ENCODE measurements around the gene ARHGAP22.

The ARHGAP22 gene

GRCh38 chr10:48607356-48608278 is 2.7 kb upstream of the ARHGAP22 start:
- DNase-seq (ENCODE audit: low read depth in 2 of 2) = no peak

- DNase-seq (ENCODE audit: low read depth in 2 of 2) = peak; percentile 34 to 38
These were observed 1.9 kb upstream of the ARHGAP22 start for GRCh38 chr10:48606530-48607355.

GRCh38 chr10:48605786-48606529 is 1.1 kb upstream of the ARHGAP22 start:
- no peak for DNase-seq (ENCODE audit: low read depth in 2 of 2)

- no peak for DNase-seq (ENCODE audit: low read depth in 2 of 2)
These were observed 558 bp downstream of the ARHGAP22 start for GRCh38 chr10:48604039-48604990.

GRCh38 chr10:48603421-48604038 is 1.3 kb downstream of the ARHGAP22 start:
- DNase-seq (ENCODE audit: low read depth in 2 of 2) = no peak

- no peak for DNase-seq (ENCODE audit: low read depth in 2 of 2)
These were observed 2.3 kb downstream of the ARHGAP22 start for GRCh38 chr10:48602401-48603135.

GRCh38 chr10:48601789-48602188 is 3.1 kb downstream of the ARHGAP22 start:
- DNase-seq (ENCODE audit: low read depth in 2 of 2) = no peak

- DNase-seq (ENCODE audit: low read depth in 2 of 2) = no peak
These were observed 4.0 kb downstream of the ARHGAP22 start for GRCh38 chr10:48600645-48601505.

- DNase-seq (ENCODE audit: low read depth in 2 of 2) = no peak
These were observed 5.1 kb downstream of the ARHGAP22 start for GRCh38 chr10:48599830-48600134.

GRCh38 chr10:48598936-48599829 is 5.7 kb downstream of the ARHGAP22 start:
- no peak for DNase-seq (ENCODE audit: low read depth in 2 of 2)

GRCh38 chr10:48598243-48598935 is 6.5 kb downstream of the ARHGAP22 start:
- no peak for DNase-seq (ENCODE audit: low read depth in 2 of 2)

GRCh38 chr10:48595539-48595932 is 9.3 kb downstream of the ARHGAP22 start:
- no peak for DNase-seq (ENCODE audit: low read depth in 2 of 2)

GRCh38 chr10:48594803-48595538 is 9.9 kb downstream of the ARHGAP22 start:
- DNase-seq (ENCODE audit: low read depth in 2 of 2) = no peak

- DNase-seq (ENCODE audit: low read depth in 2 of 2) = no peak
These were observed 10.5 kb downstream of the ARHGAP22 start for GRCh38 chr10:48594371-48594770.

- DNase-seq (ENCODE audit: low read depth in 2 of 2) = no peak
These were observed 12.5 kb downstream of the ARHGAP22 start for GRCh38 chr10:48592346-48592745.

- DNase-seq (ENCODE audit: low read depth in 2 of 2) = no peak
These were observed 13.9 kb downstream of the ARHGAP22 start for GRCh38 chr10:48590945-48591344.

GRCh38 chr10:48589266-48589665 is 15.6 kb downstream of the ARHGAP22 start:
- DNase-seq (ENCODE audit: low read depth in 2 of 2) = peak; percentile 46 to 53

Measured in fibroblast of skin of left biceps (primary cell).